HG03342 (cell line): ENCODE data around the gene NOXA1.
"Not testable (repeated sequence)": the region's sequence is repeated elsewhere in the genome, so short reads cannot be mapped to it uniquely, and the experiment has no call there.

Source experiments
- ATAC-seq: cut with Tn5 transposase; IDR thresholded peaks from one replicate; pipeline ENCODE4 v1.9.1; 2021; ENCODE audit warnings: mild to moderate bottlenecking, moderate library complexity; ENCODE audit not compliant: unreplicated experiment

NOXA1 gene

DNA sequence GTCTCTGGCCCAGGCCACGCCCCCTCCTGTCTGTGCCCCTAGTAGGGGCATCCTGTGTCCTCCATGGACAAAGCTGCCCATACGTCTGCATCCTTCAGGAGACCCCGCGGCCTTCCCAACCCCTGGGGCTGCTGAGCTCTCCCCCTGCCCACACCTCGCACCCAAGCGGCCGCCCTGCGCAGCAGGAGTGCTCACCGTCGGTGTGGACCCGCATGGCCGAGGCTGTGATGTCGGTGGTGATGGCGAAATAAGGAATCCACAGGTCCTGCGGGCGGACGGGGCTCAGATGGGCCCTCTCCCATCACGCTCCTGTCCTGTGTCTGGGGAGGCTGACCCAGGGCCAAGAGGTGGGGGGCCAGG, 40.7 kb downstream of the NOXA1 start:
- ATAC-seq, result no peak

DNA sequence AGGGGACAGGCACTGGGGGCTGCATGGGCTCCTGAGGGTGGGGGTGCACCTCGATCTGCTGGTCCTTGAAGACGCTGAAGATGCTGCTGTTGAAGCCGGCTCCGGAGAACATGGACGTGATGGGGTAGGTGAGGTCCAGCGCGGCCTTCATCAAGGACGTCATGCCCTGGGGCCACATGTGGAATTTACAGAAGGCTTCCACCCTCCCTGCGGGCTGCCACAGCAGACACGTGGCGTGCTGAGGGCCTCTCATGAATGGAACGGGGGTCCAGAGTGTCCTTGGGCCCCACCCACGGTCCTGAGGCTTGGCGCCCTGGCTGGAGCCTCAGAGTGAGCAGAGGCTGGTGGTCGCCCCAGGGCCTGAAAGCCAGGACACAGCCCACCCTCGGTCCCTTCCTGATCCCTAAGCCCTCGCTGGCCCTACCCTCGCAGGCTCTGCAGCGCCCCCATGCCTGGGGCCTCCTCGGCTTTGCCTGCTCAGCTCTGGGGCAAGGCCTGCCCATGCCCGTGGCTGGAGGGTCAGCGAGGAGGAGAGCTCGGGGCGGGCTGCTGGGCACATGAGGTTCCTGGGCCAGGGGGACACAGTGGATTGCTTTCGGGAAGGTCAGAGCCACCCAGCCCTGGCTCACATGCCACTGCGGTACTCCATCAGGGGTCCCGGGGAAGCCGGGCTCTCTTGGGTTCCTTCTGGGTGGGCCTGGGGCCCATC, 41.3 kb downstream of the NOXA1 start:
- ATAC-seq, result no peak

DNA sequence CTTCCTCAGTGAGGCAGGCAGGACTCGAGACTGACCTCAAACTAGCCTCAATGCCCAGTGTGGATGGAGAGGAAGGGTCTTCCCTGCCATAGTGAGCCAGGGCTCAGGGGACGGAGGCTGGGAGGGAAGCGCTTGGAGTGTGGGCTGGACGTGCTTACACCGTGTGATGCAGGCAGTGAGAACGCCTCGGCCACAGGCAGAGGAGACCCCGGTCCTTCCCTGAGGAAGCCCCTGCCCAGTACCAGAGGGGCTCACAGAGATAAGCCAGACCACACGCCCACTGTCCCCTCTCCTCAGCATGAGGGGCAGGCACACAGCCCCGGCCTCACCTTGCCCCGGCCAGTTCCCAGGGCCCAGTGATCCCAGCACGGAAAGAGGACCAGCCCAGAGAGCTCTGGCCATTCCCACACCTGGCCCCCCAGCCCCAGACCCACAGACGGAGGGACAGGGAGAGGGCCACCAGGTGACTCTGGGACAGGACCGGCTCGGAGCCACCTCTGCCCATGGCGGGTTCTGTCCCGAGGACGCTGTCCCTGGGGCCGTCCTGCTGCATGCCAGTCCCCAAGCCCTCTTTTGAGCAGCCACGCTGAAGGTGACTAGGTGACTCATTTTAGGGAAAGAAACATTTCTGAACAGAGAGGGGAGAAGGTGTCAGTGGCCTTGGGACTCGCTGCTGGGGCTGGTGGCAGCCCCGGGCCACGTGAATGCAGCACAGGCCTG, 42.0 kb downstream of the NOXA1 start:
- no peak for ATAC-seq

DNA sequence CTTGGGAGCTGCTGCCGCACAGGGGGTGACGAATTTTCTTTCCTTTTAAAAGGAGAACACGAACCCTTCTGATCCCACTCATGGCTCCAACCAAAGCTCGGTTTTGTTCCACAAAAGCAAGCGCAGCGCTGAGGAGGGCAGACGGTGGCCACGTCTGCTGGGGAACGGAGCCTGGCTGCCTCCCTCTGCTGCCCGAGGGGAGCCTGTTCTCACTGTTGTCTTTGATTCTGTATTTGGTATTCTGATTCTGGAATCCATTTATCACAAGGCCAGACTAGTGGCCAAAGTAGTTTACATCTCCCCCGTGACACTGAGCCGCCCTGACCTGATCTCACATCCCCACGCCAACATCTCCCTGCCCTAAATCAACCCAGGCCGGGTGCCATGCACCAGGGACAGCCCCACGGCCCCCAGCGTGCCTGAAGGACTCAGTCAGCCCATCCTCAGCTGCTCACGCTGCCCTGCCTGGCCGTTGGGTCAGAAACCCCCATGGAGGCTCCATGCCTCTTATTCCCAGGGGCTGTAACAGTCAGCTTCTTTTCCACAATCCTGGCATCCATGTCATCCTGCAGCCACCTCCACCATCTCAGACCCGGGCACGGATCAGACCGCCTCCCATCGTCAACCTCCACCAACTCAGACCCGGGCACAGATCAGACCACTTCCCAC, 42.7 kb downstream of the NOXA1 start:
- no peak for ATAC-seq

GRCh38 chr9:137466389-137467085, 43.3 kb downstream of the NOXA1 start:
- not testable (repeated sequence) for ATAC-seq

- no peak for ATAC-seq
These were observed 44.0 kb downstream of the NOXA1 start for GRCh38 chr9:137467161-137467581.

DNA sequence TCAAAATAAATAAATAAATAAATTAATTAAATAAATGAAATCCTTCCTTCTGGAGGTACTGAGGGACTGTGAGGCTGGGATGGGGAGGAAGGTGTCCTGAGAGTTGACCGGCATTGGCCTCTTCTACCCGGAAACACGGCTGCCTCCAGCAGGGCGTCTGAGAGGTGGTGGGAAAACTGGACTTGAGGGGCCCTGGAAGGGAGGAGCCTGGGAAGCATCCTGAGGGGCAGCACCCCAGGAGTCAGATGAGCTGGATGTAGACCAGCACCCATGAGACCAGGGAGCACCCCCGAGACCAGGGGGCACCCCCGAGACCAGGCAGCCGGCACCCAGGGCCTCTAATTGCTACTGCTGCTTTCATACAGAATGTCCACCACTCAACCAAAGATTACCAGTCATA, 44.7 kb downstream of the NOXA1 start:
- no peak for ATAC-seq

GRCh38 chr9:137470785-137471184, 47.6 kb downstream of the NOXA1 start:
- ATAC-seq, result no peak

GRCh38 chr9:137474271-137474670, 51.1 kb downstream of the NOXA1 start:
- ATAC-seq, result no peak

DNA sequence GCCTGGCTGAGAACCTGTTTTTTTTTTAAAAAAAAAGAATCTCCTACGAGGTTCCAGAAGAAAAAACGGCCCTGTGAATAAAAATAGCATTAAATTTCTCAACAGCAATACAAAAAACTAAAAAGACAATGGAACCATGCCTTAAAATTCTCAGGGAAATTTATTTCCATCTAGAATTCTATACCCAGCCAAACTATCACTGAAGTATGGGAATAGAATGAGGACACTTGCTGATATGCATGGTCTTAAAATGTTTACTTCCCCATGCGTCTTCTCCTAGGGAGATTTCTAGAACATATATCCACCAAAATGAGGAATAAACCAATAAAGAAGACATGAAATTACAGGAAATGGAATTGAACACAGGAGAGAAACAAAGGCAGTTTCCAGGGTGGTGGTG, 52.5 kb downstream of the NOXA1 start:
- ATAC-seq, result no peak

DNA sequence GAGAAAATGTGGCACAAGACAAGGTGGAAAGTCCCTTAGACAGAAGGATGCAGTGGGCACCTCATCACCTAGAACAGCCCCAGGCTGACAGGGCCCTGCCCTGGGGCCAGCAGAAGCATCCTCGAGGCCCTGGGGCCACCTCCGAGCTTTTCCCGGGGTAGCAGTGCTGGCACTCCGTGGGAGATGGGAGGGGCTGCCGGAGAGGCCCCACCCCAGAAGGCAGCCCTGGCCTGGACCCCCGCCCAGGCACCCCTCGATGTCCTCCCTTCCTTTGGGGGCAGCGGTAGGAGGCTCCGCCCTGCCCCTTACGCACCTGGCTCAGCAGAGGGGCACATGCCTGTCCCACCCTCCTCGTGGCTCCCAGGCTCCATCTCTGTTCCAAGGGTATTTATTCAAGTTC, 53.7 kb downstream of the NOXA1 start:
- no peak for ATAC-seq

DNA sequence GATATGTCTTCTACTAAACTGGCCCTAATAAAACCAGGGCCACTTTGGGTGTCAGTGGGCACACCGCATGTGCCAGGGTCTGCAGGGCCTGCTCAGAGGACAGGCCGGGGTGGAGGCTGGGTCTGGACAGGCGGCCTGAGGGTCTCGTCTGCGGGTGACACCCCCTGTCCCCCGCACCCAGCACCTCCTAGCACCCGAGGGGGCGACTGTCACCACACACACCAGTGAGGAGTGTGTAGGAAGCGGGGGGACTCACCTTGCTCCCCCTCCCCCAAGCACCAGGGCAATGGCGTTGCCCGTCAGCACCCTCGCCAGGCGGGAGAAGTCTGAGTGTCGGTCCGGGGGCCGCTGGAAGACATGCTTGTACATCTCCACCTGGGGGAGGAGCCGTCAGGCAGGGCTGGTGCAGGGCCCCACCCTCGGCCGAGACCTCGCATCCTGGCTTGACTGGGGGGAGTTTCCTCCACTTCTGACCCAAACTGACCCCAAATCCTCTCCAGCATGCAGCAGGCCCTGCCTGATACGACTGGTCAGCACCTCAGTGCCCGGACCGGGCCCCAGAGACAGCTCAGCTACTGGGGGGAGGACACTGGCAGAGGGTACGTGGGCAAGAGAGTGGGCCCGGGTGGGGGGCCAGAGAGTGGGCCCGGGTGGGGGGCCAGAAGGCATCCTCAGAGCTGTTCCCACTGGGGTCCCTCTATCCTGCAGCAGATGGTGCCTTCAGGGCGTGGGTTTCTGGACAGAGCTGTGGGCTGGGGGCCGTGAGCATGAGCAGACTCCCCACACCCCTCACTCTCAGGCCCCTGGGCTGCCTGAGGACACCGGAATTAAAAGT, 54.8 kb downstream of the NOXA1 start:
- ATAC-seq, result no peak

DNA sequence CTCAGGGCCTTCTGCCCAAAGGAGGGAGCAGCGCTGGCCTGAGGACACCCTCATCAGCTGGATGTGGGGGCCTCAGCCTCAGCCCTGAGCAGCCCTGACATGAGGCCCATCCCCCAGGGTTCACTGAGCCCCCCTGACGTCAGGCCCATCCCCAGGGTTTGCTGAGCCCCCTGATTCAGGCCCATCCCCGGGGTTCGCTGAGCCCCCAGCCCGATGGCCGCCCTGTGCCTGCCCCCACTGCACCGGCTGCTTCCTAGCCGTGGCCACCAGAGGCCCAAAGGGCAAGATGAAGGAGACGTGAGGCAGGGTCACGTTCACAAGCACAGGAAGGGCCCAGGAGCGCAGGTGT, 55.4 kb downstream of the NOXA1 start:
- ATAC-seq, result no peak

- ATAC-seq, result no peak
These were observed 56.0 kb downstream of the NOXA1 start for GRCh38 chr9:137478962-137479861.

GRCh38 chr9:137479892-137480685, 56.9 kb downstream of the NOXA1 start:
- no peak for ATAC-seq

GRCh38 chr9:137480686-137481683, 57.8 kb downstream of the NOXA1 start:
- no peak for ATAC-seq

DNA sequence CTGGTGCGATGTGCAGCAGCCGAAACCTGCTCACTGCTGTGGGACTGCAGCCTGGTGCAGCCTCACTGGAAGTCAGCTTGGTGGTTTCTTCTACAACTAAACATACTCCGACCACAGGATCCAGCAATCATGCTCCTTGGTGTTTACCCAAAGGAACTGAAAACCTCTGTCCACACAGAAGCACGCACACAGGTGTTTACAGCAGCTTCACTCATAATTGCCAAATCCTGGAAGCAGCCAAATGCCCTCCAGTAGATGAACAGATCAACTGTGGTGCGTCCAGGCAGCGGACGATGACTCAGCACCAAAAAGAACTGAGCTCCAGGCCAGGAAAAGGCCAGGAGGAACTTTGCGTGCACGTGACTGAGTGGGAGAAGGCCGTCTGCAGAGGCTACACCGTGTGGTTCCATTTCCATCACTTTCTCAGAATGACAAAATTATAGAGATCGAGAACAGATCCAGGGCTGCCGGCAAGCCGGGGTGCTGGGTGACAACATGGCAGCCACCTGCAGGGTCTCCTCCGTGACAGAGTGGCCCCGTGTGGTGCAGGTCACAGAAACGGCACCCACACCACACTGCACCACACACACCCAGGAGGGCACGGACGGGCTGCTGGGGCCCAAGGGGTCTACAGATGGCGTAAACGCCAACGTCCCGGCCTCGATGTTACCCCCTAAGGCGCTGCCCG, 59.0 kb downstream of the NOXA1 start:
- no peak for ATAC-seq
